Ovary (tissue), 3 donors: ENCODE results near the gene TLX2.

Experiments
- CTCF ChIP-seq, 3 donors: fragments of 450-650 bp in 2 of 3; fragments of 200-600 bp in 1 of 3; IDR thresholded peaks; one replicate each; pipeline versions ENCODE4 v1.5.1 to v1.8.0; 2016 to 2022; ENCODE audit warnings: antibody characterized with exemption in 3 of 3, mild to moderate bottlenecking in 1 of 3
- POLR2A ChIP-seq: fragments of 450-650 bp; IDR thresholded peaks from one replicate; pipeline ENCODE4 v1.6.1; 2017; ENCODE audit warnings: antibody characterized with exemption, mild to moderate bottlenecking, moderate library complexity
- donor health status: DM: no; HTN: no; CAD: no.

- TF ChIP-seq CTCF (IDR thresholded peaks at IDR 0.05): no peak
- TF ChIP-seq POLR2A: no peak
Observed at GRCh38 chr2:74551942-74552913, 38.0 kb downstream of the TLX2 start.
